IMR-90 (cell line): Measurements from ENCODE around the gene HIVEP1. TPM values are rescaled to one million over a fixed set of nuclear protein-coding genes. Genes with fewer than 3 reads are reported as not detected.

Experiments used
- ATAC-seq: fragments of 200-7000 bp; cut with Tn5 transposase; 2 replicates; pipeline ENCODE4 v1.9.1; 2020; ENCODE audit warnings: low read depth, mild to moderate bottlenecking, moderate library complexity
- BruUV-seq: library from RNA; stranded (reverse); fragments of 400-500 nt; replicated peaks from 2 replicates; lab custom pipeline; 2021; lab: Mats Ljungman, UMichigan
- CTCF ChIA-PET: fragments of 300-600 bp; formaldehyde crosslinking; extraction: SDS; loops from one replicate; lab custom pipeline; 2021; ENCODE audit warnings: antibody characterized with exemption; lab: Yijun Ruan, JAX
- POLR2A ChIA-PET: fragments of 300-600 bp; sonication (Branson Sonifier 250); formaldehyde crosslinking; loops from one replicate; lab custom pipeline; 2022; ENCODE audit warnings: antibody characterized with exemption; ENCODE audit not compliant: unreplicated experiment; lab: Charles Lee
- DNase-seq: peaks from one replicate; pipeline ENCODE4 v3.0.0; 2013
- H2AFZ ChIP-seq: replicated peaks from 2 replicates; pipeline ENCODE3; 2013; ENCODE audit warnings: low read length, mild to moderate bottlenecking; ENCODE audit not compliant: poor library complexity
- H2AK5ac ChIP-seq: 2 replicates; pipeline ENCODE4 v1.6.1; 2013; ENCODE audit warnings: low read depth, low read length, inconsistent platforms
- H2AK9ac ChIP-seq: replicated peaks from 2 replicates; pipeline ENCODE3; 2013; ENCODE audit warnings: mild to moderate bottlenecking, low read depth, low read length, moderate library complexity; ENCODE audit not compliant: poor library complexity
- H2BK120ac ChIP-seq: 2 replicates; pipeline ENCODE4 v1.6.1; 2013; ENCODE audit warnings: low read depth, low read length, inconsistent platforms
- H2BK15ac ChIP-seq: 3 replicates; pipeline ENCODE4 v1.6.1; 2013; ENCODE audit warnings: low read depth, low read length, inconsistent platforms
- H2BK20ac ChIP-seq: 2 replicates; pipeline ENCODE4 v1.6.1; 2013; ENCODE audit warnings: low read depth, mild to moderate bottlenecking, inconsistent platforms, low read length, moderate library complexity
- H2BK5ac ChIP-seq: 2 replicates; pipeline ENCODE4 v1.6.1; 2013; ENCODE audit warnings: mild to moderate bottlenecking, low read depth, low read length, inconsistent platforms; ENCODE audit not compliant: poor library complexity, severe bottlenecking
- H3K14ac ChIP-seq: replicated peaks from 2 replicates; pipeline ENCODE4 v1.6.1; 2013; ENCODE audit warnings: low read depth, low read length, inconsistent platforms
- H3K18ac ChIP-seq: 2 replicates; pipeline ENCODE4 v1.6.1; 2013; ENCODE audit warnings: low read depth, low read length, control low read depth
- H3K23ac ChIP-seq: 2 replicates; pipeline ENCODE4 v1.6.1; 2013; ENCODE audit warnings: low read depth, low read length, inconsistent platforms
- H3K27ac ChIP-seq: 2 replicates; pipeline ENCODE4 v1.5.1; 2013; ENCODE audit warnings: mild to moderate bottlenecking, control low read depth, low read length; ENCODE audit not compliant: insufficient read depth
- H3K27me3 ChIP-seq: 2 replicates; pipeline ENCODE4 v1.6.1; 2013; ENCODE audit warnings: low read length; ENCODE audit not compliant: control insufficient read depth, insufficient read depth
- H3K36me3 ChIP-seq: 2 replicates; pipeline ENCODE4 v1.6.1; 2013; ENCODE audit warnings: low read length, mixed read lengths; ENCODE audit not compliant: control insufficient read depth, insufficient read depth
- H3K4ac ChIP-seq: 2 replicates; pipeline ENCODE4 v1.6.1; 2013; ENCODE audit warnings: low read depth, low read length, inconsistent platforms
- H3K4me1 ChIP-seq: 2 replicates; pipeline ENCODE4 v1.6.1; 2013; ENCODE audit warnings: low read length, mixed read lengths; ENCODE audit not compliant: control insufficient read depth, insufficient read depth
- H3K4me2 ChIP-seq: 2 replicates; pipeline ENCODE4 v1.6.1; 2013; ENCODE audit warnings: low read depth, mild to moderate bottlenecking, control low read depth, low read length, moderate library complexity
- H3K4me3 ChIP-seq: 2 replicates; pipeline ENCODE4 v1.5.1; 2013; ENCODE audit warnings: low read depth, mild to moderate bottlenecking, control low read depth, low read length, moderate library complexity; ENCODE audit not compliant: insufficient read depth
- H3K56ac ChIP-seq: 2 replicates; pipeline ENCODE4 v1.6.1; 2013; ENCODE audit warnings: low read length, inconsistent platforms; ENCODE audit not compliant: insufficient read depth; ENCODE audit errors: extremely low read depth
- H3K79me1 ChIP-seq, 2 experiments: 2 replicates each; pipeline ENCODE4 v1.6.1; 2013; ENCODE audit warnings: low read length in 2 of 2, inconsistent platforms in 1 of 2, low read depth in 1 of 2
- H3K9ac ChIP-seq: 2 replicates; pipeline ENCODE4 v1.6.1; 2013; ENCODE audit warnings: low read depth, low read length, control low read depth
- H3K9me1 ChIP-seq: 2 replicates; pipeline ENCODE4 v1.6.1; 2013; ENCODE audit warnings: low read length, inconsistent platforms; ENCODE audit not compliant: insufficient read depth
- H3K9me3 ChIP-seq: 2 replicates; pipeline ENCODE4 v1.6.1; 2013; ENCODE audit warnings: low read length; ENCODE audit not compliant: control insufficient read depth, insufficient read depth
- H4K20me1 ChIP-seq: 2 replicates; pipeline ENCODE4 v1.6.1; 2013; ENCODE audit warnings: low read length, inconsistent platforms; ENCODE audit not compliant: insufficient read depth
- H4K5ac ChIP-seq: 2 replicates; pipeline ENCODE4 v1.6.1; 2013; ENCODE audit warnings: mild to moderate bottlenecking, low read depth, low read length, control low read depth
- H4K8ac ChIP-seq, 2 experiments: 2 replicates each; pipeline ENCODE4 v1.6.1; 2013; ENCODE audit warnings: low read depth in 2 of 2, low read length in 2 of 2, control low read depth in 1 of 2, inconsistent platforms in 1 of 2
- H4K91ac ChIP-seq: 2 replicates; pipeline ENCODE4 v1.6.1; 2013; ENCODE audit warnings: low read depth, low read length, inconsistent platforms; ENCODE audit not compliant: insufficient read depth
- BHLHE40 ChIP-seq: fragments of 150-350 bp; IDR thresholded peaks from 2 replicates; pipeline ENCODE4 v1.6.1; 2016; ENCODE audit warnings: mild to moderate bottlenecking, low read depth, low read length
- CEBPB ChIP-seq: IDR thresholded peaks from 2 replicates; pipeline ENCODE4 v1.6.1; 2012; ENCODE audit warnings: low read depth, low read length, improper control_type of control experiment
- FOS ChIP-seq: fragments of 150-350 bp; IDR thresholded peaks from 2 replicates; pipeline ENCODE4 v1.6.1; 2016; ENCODE audit warnings: low read depth, low read length
- MXI1 ChIP-seq: IDR thresholded peaks from 2 replicates; pipeline ENCODE4 v1.6.1; 2012; ENCODE audit warnings: low read depth, mild to moderate bottlenecking, low read length, moderate library complexity, borderline replicate concordance
- POLR2A ChIP-seq: IDR thresholded peaks from 2 replicates; pipeline ENCODE4 v1.6.1; 2012; ENCODE audit warnings: mild to moderate bottlenecking, low read depth, low read length
- RAD21 ChIP-seq: IDR thresholded peaks from 2 replicates; pipeline ENCODE4 v1.6.1; 2012; ENCODE audit warnings: low read length, improper control_type of control experiment
- RCOR1 ChIP-seq: IDR thresholded peaks from 2 replicates; pipeline ENCODE4 v1.6.1; 2012; ENCODE audit warnings: mild to moderate bottlenecking, low read length, improper control_type of control experiment; ENCODE audit not compliant: insufficient replicate concordance
- USF2 ChIP-seq: fragments of 150-350 bp; IDR thresholded peaks from 2 replicates; pipeline ENCODE4 v1.6.1; 2017; ENCODE audit warnings: mild to moderate bottlenecking, antibody characterized with exemption, low read length, low read depth
- WGBS, 2 experiments: methylation state at CpG; one replicate each; pipeline versions ENCODE4 v1.1.5 to v1.1.7; 2013; ENCODE audit warnings: missing lambda C conversion rate in 2 of 2; ENCODE audit not compliant: insufficient read length in 1 of 2; ENCODE audit errors: extremely low coverage in 2 of 2; 5-methylcytosine and 5-hydroxymethylcytosine counted together
- dilution Hi-C: fragments of 300-500 bp; cut with HindIII; formaldehyde crosslinking; loops from one replicate; pipeline ENCODE4 v1.14.3; 2018; ENCODE audit warnings: low sequenced_read_pairs; ENCODE audit not compliant: unreplicated experiment
- in situ Hi-C: fragments of 300-500 bp; cut with MboI; formaldehyde crosslinking; loops from 3 replicates; pipeline ENCODE4 v1.14.3; 2019; ENCODE audit warnings: low sequenced_read_pairs, inconsistent platforms, mixed read lengths
- intact Hi-C: fragments of 100-400 bp; cut with micrococcal nuclease; formaldehyde crosslinking; loops from 2 replicates; pipeline ENCODE4 v1.10.0; 2022
- polyA plus RNA-seq, 3 experiments: library from polyadenylated mRNA; depleted of rRNA; stranded (reverse); fragments of >200 nt; gene quantifications; 2 replicates each; pipeline ENCODE4 v1.2.3, GENCODE V29; 2012; ENCODE audit warnings: low replicate concordance in 1 of 3
- total RNA-seq: library from RNA; depleted of rRNA; stranded (reverse); fragments of >200 nt; gene quantifications from 2 replicates; pipeline ENCODE4 v1.2.3, GENCODE V29; 2012
- TF ChIP-seq, protein P1 (sequence below): conservative IDR thresholded peaks from 2 replicates; pipeline ENCODE4 v1.5.1; 2012; ENCODE audit warnings: mild to moderate bottlenecking, low read depth, low read length, improper control_type of control experiment

HIVEP1 gene
- total and polyA plus RNA-seq, 2 of the 4 experiments (the other 2 are of a cell fraction) = 13.0 to 17.2 TPM

GRCh38 chr6:12062605-12063004 lies 50.5 kb downstream of the HIVEP1 start:
- no peak overlapping the region for H3K4me3 ChIP-seq
- H4K91ac ChIP-seq = no peak overlapping the region
- no peak overlapping the region for H2BK120ac ChIP-seq
- H3K9ac ChIP-seq = no peak overlapping the region
- no peak overlapping the region for H3K56ac ChIP-seq
- no peaks in the 10 kb centered on the region for H3K27me3 ChIP-seq
- H4K5ac ChIP-seq = no peak overlapping the region
- H3K36me3 ChIP-seq = no peaks in the 10 kb centered on the region
- H3K4me2 ChIP-seq = no peak overlapping the region
- peaks cover 14% of the 10 kb centered on the region for H3K9me1 ChIP-seq
- no peak overlapping the region for H4K8ac ChIP-seq
- H2AK9ac ChIP-seq = no peak overlapping the region
- H3K4me1 ChIP-seq = peaks cover 15% of the 10 kb centered on the region
- no peak overlapping the region for H3K18ac ChIP-seq
- no peak for ATAC-seq
- no peaks in the 10 kb centered on the region for H3K9me3 ChIP-seq
- intact Hi-C loops (no loop called here), dilution Hi-C loops (no loop called here), in situ Hi-C loops (no loop called here)
- no CpG with 5 or more reads among the region's 5 CpGs for WGBS, 2 experiments
- peaks cover 25 to 66% of the 10 kb centered on the region in 2 experiments for H3K79me1 ChIP-seq
- H3K23ac ChIP-seq = no peak overlapping the region
- no peak overlapping the region for H2BK15ac ChIP-seq
- BruUV-seq = no TSS peak
- H3K4ac ChIP-seq = no peak overlapping the region
- no peak for DNase-seq
- CTCF ChIA-PET = no interaction called here
- H2AFZ ChIP-seq = no peak overlapping the region
- no peak overlapping the region for H2BK20ac ChIP-seq
- no peak overlapping the region for H3K14ac ChIP-seq
- no peak overlapping the region for H3K27ac ChIP-seq
- H2BK5ac ChIP-seq = no peak overlapping the region
- POLR2A ChIA-PET = no interaction called here
- H4K20me1 ChIP-seq = peaks cover 11% of the 10 kb centered on the region; the same call in 1 of the 2 replicates
- no peak overlapping the region for H2AK5ac ChIP-seq
- TF ChIP-seq USF2 = no peak
- TF ChIP-seq, protein P1, sequence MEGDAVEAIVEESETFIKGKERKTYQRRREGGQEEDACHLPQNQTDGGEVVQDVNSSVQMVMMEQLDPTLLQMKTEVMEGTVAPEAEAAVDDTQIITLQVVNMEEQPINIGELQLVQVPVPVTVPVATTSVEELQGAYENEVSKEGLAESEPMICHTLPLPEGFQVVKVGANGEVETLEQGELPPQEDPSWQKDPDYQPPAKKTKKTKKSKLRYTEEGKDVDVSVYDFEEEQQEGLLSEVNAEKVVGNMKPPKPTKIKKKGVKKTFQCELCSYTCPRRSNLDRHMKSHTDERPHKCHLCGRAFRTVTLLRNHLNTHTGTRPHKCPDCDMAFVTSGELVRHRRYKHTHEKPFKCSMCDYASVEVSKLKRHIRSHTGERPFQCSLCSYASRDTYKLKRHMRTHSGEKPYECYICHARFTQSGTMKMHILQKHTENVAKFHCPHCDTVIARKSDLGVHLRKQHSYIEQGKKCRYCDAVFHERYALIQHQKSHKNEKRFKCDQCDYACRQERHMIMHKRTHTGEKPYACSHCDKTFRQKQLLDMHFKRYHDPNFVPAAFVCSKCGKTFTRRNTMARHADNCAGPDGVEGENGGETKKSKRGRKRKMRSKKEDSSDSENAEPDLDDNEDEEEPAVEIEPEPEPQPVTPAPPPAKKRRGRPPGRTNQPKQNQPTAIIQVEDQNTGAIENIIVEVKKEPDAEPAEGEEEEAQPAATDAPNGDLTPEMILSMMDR = no peak
- no peak for TF ChIP-seq BHLHE40
- TF ChIP-seq FOS = no peak
- no peak for TF ChIP-seq POLR2A
- no peak for TF ChIP-seq RAD21
- TF ChIP-seq CEBPB = no peak
- TF ChIP-seq RCOR1 = no peak
- no peak for TF ChIP-seq MXI1
